AG04449 (cell line): Measurements from ENCODE around the gene HS6ST1.

Experiments used
- CTCF ChIA-PET: fragments of 350-600 bp; formaldehyde crosslinking; extraction: SDS; loops from one replicate; lab custom pipeline; 2021; ENCODE audit warnings: antibody characterized with exemption; lab: Yijun Ruan, JAX
- POLR2A ChIA-PET: fragments of 400-600, 350-600 bp; formaldehyde crosslinking; extraction: SDS; loops from one replicate; lab custom pipeline; 2020; ENCODE audit warnings: antibody characterized with exemption, inconsistent platforms; lab: Yijun Ruan, JAX
- DNase-seq: peaks from one replicate; pipeline ENCODE4 v3.0.0-alpha.2; 2010; ENCODE audit warnings: low read depth, low spot score
- H3K4me3 ChIP-seq: 2 replicates; pipeline ENCODE4 v1.5.1; 2011; ENCODE audit warnings: low read depth, mild to moderate bottlenecking, control low read depth, low read length
- TF ChIP-seq, protein P1 (sequence below): IDR thresholded peaks from one replicate; pipeline ENCODE4 v1.5.1; 2011; ENCODE audit warnings: mild to moderate bottlenecking, moderate library complexity, low read length, control low read depth, inconsistent platforms; ENCODE audit not compliant: insufficient read depth; ENCODE audit errors: missing control alignments

HS6ST1 gene

DNA sequence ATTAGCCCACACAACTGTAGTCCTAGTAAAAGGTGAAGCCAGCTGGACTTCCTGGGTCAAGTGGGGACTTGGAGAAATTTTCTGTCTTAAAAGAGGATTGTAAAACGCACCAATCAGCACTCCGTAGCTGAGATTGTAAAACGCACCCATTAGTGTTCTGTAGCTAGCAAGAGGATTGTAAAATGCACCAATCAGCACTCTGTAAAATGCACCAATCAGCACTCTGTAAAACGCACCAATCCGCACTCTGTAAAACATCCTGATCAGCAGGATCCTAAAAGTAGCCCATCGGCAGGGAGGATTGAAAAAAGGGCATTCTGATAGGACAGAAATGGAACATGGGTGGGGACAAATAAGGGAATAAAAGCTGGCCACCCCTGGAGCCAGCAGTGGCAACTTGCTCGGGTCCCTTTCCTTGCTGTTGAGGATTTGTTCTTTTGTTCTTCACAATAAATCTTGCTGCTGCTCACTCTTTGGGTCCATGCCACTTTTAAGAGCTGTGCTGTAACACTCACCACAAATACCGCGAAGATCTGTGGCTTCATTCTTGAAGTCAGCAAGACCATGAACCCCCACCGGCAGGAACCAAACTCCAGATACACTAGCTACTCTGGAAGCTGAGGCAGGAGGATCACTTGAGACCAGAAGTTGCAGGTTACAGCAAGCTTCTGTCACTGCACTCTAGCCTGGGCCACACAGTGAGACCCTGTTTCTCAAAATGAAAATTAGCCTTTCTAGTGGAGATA lies 102.6 kb downstream of the HS6ST1 start:
- no peak for DNase-seq
- H3K4me3 ChIP-seq: no peak overlapping the region
- ChIA-PET POLR2A (no interaction called here), CTCF (no interaction called here)
- TF ChIP-seq, protein P1, sequence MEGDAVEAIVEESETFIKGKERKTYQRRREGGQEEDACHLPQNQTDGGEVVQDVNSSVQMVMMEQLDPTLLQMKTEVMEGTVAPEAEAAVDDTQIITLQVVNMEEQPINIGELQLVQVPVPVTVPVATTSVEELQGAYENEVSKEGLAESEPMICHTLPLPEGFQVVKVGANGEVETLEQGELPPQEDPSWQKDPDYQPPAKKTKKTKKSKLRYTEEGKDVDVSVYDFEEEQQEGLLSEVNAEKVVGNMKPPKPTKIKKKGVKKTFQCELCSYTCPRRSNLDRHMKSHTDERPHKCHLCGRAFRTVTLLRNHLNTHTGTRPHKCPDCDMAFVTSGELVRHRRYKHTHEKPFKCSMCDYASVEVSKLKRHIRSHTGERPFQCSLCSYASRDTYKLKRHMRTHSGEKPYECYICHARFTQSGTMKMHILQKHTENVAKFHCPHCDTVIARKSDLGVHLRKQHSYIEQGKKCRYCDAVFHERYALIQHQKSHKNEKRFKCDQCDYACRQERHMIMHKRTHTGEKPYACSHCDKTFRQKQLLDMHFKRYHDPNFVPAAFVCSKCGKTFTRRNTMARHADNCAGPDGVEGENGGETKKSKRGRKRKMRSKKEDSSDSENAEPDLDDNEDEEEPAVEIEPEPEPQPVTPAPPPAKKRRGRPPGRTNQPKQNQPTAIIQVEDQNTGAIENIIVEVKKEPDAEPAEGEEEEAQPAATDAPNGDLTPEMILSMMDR: no peak
